BE2C (cell line): ENCODE measurements around the gene TWNK. TPM values are rescaled to one million over a fixed set of nuclear protein-coding genes. Genes with fewer than 3 reads are reported as not detected.

ENCODE experiments used
- DNase-seq: peaks from one replicate; pipeline ENCODE4 v3.0.0-alpha.2; 2020
- H3K27me3 ChIP-seq: fragments of 250-450 bp; sonication (Bioruptor Pico); 2 replicates; pipeline ENCODE4 v1.5.1; 2020; ENCODE audit warnings: mild to moderate bottlenecking
- H3K36me3 ChIP-seq: fragments of 250-450 bp; sonication (Bioruptor Pico); 2 replicates; pipeline ENCODE4 v1.5.1; 2020; ENCODE audit warnings: mild to moderate bottlenecking
- H3K4me1 ChIP-seq: fragments of 250-450 bp; sonication (Bioruptor Pico); 2 replicates; pipeline ENCODE4 v1.5.1; 2020
- H3K4me3 ChIP-seq: 2 replicates; pipeline ENCODE4 v1.5.1; 2011; ENCODE audit warnings: low read depth, low read length
- H3K9me3 ChIP-seq: fragments of 250-450 bp; sonication (Bioruptor Pico); 2 replicates; pipeline ENCODE4 v1.5.1; 2020
- polyA plus RNA-seq: library from polyadenylated mRNA; unstranded; fragments of >200 nt; gene quantifications from one replicate; pipeline ENCODE4 v1.2.1, GENCODE V29; 2012; ENCODE audit warnings: low read depth, missing spikeins; ENCODE audit not compliant: insufficient read length, insufficient read depth
- TF ChIP-seq, protein P1 (sequence below): IDR thresholded peaks from 2 replicates; pipeline ENCODE4 v1.5.1; 2012; ENCODE audit warnings: mild to moderate bottlenecking, low read depth, low read length

The TWNK gene
- 96.5 TPM for polyA plus RNA-seq

DNA sequence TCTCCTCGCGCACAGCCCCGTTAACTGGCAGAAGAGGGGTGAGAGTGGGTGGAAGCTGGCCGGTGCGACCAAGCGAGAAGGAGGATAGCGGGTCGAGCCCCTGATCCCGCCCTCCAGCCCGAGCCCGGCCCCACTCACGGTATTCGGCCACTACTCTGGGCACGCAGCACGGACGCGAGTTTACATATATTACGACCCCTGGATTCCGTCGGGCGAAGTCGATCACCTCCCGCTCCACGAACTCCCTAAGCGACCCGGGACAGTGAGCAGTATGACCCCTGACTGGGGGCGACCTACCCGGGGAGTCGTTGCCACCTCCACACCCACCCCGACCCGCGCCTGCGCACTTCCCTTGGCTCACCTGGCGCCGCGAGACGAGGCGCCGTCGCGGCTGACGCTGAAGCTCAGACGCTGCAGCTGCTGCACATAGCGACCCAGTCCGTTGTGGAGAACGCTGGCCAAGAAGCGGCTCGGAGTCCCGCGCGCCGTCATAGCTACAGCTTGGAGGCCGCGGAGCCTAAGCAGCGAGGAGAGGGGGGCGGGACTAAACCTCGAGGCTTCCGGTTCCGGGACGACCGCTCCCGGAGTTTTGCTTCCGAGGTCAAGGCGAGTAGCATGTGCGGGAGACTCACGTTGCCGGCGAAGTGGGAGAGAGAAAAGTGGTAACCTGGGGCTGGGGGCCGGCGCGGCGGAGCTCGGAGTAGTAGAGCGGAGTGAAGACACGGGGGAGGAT, at the start of gene TWNK, which contains the start of gene MRPL43:
Gene TWNK, plus strand, starts transcription at position 592 of the 733 bp plus-strand sequence. CDS start 668 bp downstream, outside the sequence.
Gene MRPL43, minus strand, starts transcription at position 546 of the 733 bp plus-strand sequence. Its CDS starts 54 bp downstream, at position 492.
- peak; percentile 84 for DNase-seq
- Histone ChIP-seq H3K36me3 (peaks cover 38% of the 10 kb centered on the region), H3K9me3 (no peaks in the 10 kb centered on the region), H3K4me3 (peak within 1 kb of the TSS; percentile 86), H3K4me1 (0 out of 2 replicates have a peak, but pooled peaks cover 3% of the 10 kb centered on the region), H3K27me3 (no peaks in the 10 kb centered on the region)
- TF ChIP-seq, protein P1, sequence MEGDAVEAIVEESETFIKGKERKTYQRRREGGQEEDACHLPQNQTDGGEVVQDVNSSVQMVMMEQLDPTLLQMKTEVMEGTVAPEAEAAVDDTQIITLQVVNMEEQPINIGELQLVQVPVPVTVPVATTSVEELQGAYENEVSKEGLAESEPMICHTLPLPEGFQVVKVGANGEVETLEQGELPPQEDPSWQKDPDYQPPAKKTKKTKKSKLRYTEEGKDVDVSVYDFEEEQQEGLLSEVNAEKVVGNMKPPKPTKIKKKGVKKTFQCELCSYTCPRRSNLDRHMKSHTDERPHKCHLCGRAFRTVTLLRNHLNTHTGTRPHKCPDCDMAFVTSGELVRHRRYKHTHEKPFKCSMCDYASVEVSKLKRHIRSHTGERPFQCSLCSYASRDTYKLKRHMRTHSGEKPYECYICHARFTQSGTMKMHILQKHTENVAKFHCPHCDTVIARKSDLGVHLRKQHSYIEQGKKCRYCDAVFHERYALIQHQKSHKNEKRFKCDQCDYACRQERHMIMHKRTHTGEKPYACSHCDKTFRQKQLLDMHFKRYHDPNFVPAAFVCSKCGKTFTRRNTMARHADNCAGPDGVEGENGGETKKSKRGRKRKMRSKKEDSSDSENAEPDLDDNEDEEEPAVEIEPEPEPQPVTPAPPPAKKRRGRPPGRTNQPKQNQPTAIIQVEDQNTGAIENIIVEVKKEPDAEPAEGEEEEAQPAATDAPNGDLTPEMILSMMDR, result no peak

DNA sequence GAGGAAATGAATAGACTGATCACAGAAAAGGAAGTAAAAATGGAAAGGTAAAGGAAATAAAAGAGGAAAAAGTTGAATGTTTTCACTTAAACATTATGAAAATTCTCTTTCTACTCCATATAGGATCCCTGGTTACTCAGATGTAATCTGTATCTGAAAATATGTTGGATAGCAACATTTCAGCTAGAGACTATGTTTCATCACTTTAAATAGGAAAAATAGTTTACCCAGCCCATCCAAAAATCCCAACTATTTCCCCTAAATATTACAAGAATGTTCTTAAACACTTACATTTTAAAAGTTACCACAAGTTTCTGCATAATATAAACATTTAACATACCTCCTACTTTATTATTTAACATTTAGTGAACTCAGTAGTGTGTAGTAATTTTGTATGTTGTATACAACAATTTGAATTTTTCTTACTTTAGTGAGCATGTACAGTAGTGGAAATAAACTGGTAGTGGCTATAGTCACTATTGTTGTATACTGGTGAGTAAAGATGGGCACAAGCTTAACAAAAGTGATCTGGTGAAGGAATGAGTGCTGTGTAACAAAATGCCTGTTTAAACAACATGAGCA, 47.5 kb upstream of the TWNK start:
- Histone ChIP-seq H3K4me1 (no peaks in the 10 kb centered on the region), H3K27me3 (no peaks in the 10 kb centered on the region), H3K36me3 (peaks cover 27% of the 10 kb centered on the region), H3K4me3 (no peak overlapping the region), H3K9me3 (no peaks in the 10 kb centered on the region)
- DNase-seq, result no peak
- TF ChIP-seq, protein P1, result no peak

DNA sequence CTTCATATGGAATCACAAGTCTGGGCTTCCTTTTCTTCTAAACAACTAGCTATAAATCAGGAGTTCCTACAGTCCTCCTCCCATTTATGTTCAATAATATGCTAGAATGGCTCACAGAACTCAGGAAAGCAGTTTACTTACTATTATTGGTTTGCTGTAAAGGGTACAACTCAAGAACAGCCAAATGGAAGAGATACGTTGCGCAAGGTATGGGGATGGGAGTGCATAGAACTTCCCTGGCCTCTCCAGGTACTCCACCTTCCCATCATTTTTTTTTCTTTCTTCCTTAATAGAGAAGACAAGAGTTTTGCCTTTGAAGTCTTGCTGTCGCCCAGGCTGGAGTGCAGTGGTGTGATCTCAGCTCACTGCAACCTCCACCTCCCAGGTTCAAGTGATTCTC, 45.1 kb upstream of the TWNK start:
- Histone ChIP-seq H3K4me3 (no peak overlapping the region), H3K27me3 (no peaks in the 10 kb centered on the region), H3K9me3 (no peaks in the 10 kb centered on the region), H3K4me1 (no peaks in the 10 kb centered on the region), H3K36me3 (peaks cover 36% of the 10 kb centered on the region)
- no peak for DNase-seq
- TF ChIP-seq, protein P1, result no peak

DNA sequence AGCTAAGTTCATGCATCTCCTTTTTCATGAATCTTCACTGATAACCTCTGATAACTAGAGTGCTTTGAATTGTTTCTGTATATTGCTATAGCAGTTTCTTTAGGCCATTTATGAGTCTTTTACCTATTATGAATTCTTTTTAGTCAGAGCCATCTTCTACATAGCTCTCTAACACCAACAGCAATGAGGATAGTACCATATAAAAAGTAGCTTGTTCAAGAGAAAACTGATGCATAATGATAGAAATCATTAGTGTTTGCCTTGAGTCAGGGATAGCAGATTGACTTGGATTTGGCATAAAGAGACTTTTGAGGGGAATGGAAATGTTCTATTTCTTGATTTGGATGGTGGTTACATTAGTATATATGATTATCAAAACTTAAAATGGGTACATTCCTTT, 43.8 kb upstream of the TWNK start:
- DNase-seq, result no peak
- H3K4me3 ChIP-seq, result no peak overlapping the region
- TF ChIP-seq, protein P1, result no peak
- H3K36me3 ChIP-seq, result peaks cover 42% of the 10 kb centered on the region
- H3K4me1 ChIP-seq, result no peaks in the 10 kb centered on the region
- no peaks in the 10 kb centered on the region for H3K9me3 ChIP-seq
- H3K27me3 ChIP-seq, result no peaks in the 10 kb centered on the region

DNA sequence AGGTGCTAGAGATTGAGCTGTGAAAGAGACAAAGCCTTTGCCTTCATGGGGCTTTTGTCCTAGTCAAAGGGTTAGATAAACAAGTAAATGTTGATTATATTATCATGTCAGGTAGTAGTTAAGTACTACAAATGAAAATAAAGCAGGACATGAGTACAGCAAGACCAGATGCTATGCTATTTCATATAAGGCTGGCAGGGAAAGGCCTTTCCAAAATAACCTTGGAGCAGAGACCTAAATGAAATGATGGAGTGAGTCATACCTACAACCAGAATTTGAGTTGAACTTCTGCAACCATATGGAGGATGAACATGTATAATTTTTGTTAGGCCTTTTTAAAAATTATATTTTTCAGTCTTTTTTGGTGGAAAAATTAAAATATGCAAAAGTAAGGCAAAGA, 41.6 kb upstream of the TWNK start:
- no peaks in the 10 kb centered on the region for H3K4me1 ChIP-seq
- peaks cover 50% of the 10 kb centered on the region for H3K36me3 ChIP-seq
- H3K9me3 ChIP-seq, result no peaks in the 10 kb centered on the region
- H3K27me3 ChIP-seq, result no peaks in the 10 kb centered on the region
- H3K4me3 ChIP-seq, result no peak overlapping the region
- no peak for DNase-seq
- TF ChIP-seq, protein P1, result no peak

DNA sequence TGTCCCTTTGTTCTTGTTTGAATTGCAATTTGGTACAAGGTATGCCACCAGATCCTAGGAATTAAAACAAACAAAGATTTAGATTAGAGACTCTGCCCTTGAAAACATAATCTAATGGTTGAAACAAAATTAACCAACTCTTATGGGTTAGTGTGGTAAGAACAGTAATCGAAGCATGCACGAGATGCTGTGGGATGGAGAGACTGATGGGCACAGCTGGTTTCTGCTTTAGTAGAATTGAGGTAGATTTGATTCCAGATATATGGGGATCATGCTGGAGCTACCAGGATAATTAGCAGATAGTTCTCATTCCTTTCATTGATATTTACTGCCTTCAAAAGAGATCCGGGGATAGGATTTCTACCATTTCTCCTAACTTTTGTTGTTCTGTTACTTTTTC, 38.4 kb upstream of the TWNK start:
- Histone ChIP-seq H3K36me3 (peaks cover 48% of the 10 kb centered on the region), H3K9me3 (no peaks in the 10 kb centered on the region), H3K4me3 (no peak overlapping the region), H3K4me1 (no peaks in the 10 kb centered on the region), H3K27me3 (no peaks in the 10 kb centered on the region)
- DNase-seq, result no peak
- TF ChIP-seq, protein P1, result no peak
